Sigmoid colon (tissue), 4 donors: Measurements from ENCODE around the gene ZNF362.

Experiments used
- EP300 ChIP-seq, 4 donors: sonication (generic); formaldehyde crosslinking; IDR thresholded peaks; one replicate each; pipeline ENCODE4 v1.6.1; 2017; ENCODE audit warnings: antibody characterized with exemption in 4 of 4
- POLR2A ChIP-seq, 2 donors: fragments of 450-650 bp; IDR thresholded peaks; one replicate each; pipeline ENCODE4 v1.6.1; 2016; ENCODE audit warnings: antibody characterized with exemption in 2 of 2, mild to moderate bottlenecking in 2 of 2, moderate library complexity in 2 of 2
- POLR2AphosphoS5 ChIP-seq, 4 donors: sonication (generic); formaldehyde crosslinking; IDR thresholded peaks; one replicate each; pipeline ENCODE4 v1.6.1; 2017; ENCODE audit warnings: antibody characterized with exemption in 4 of 4
- TF ChIP-seq, protein P1 (sequence below), 4 experiments: fragments of 450-650 bp in 3 of 4; fragments of 200-600 bp in 1 of 4; IDR thresholded peaks; one replicate each; pipeline ENCODE4 v1.5.1; 2016 to 2019; ENCODE audit warnings: antibody characterized with exemption in 4 of 4, mild to moderate bottlenecking in 3 of 4, moderate library complexity in 2 of 4

GRCh38 chr1:33311706-33312412, 55.6 kb downstream of the ZNF362 start:
- TF ChIP-seq, protein P1, sequence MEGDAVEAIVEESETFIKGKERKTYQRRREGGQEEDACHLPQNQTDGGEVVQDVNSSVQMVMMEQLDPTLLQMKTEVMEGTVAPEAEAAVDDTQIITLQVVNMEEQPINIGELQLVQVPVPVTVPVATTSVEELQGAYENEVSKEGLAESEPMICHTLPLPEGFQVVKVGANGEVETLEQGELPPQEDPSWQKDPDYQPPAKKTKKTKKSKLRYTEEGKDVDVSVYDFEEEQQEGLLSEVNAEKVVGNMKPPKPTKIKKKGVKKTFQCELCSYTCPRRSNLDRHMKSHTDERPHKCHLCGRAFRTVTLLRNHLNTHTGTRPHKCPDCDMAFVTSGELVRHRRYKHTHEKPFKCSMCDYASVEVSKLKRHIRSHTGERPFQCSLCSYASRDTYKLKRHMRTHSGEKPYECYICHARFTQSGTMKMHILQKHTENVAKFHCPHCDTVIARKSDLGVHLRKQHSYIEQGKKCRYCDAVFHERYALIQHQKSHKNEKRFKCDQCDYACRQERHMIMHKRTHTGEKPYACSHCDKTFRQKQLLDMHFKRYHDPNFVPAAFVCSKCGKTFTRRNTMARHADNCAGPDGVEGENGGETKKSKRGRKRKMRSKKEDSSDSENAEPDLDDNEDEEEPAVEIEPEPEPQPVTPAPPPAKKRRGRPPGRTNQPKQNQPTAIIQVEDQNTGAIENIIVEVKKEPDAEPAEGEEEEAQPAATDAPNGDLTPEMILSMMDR (IDR thresholded peaks at IDR 0.05) = no peak
- TF ChIP-seq EP300 (IDR thresholded peaks at IDR 0.05) (no peak), POLR2A (IDR thresholded peaks at IDR 0.05) (no peak), POLR2AphosphoS5 (IDR thresholded peaks at IDR 0.05) (no peak)
